Inflammatory macrophage (primary cell): ENCODE results near the gene CNGA4.
"Not testable (repeated sequence)": the region's sequence is repeated elsewhere in the genome, so short reads cannot be mapped to it uniquely, and the experiment has no call there.

Experiments
- DNase-seq, 2 donors: peaks; one replicate each; pipeline ENCODE4 v3.0.0-alpha.2; 2020 to 2022

Gene CNGA4

GRCh38 chr11:6228520-6228919 lies 10.4 kb upstream of the CNGA4 start:
- DNase-seq, result no peak

- DNase-seq, result no peak
These were observed 9.0 kb upstream of the CNGA4 start for GRCh38 chr11:6229911-6230310.

GRCh38 chr11:6232899-6233298 lies 6.0 kb upstream of the CNGA4 start:
- DNase-seq, result no peak

- no peak for DNase-seq
These were observed 4.9 kb upstream of the CNGA4 start for GRCh38 chr11:6233984-6234386.

GRCh38 chr11:6234387-6235107 lies 4.3 kb upstream of the CNGA4 start, which contains the start of gene FHIP1B:
Gene FHIP1B (minus strand): TSS chr11:6234636. CDS start chr11:6224516, 10,120 bp downstream.
- DNase-seq, result peak; percentile 100

GRCh38 chr11:6237266-6237665 lies 1.6 kb upstream of the CNGA4 start:
- DNase-seq, result peak; percentile 33 to 34

- DNase-seq, result no peak
These were observed 1.1 kb upstream of the CNGA4 start for GRCh38 chr11:6237761-6238302.

- DNase-seq, result no peak
These were observed 1.2 kb downstream of the CNGA4 start for GRCh38 chr11:6240139-6240538.

- DNase-seq, result peak; percentile 27 to 33
These were observed 1.9 kb downstream of the CNGA4 start for GRCh38 chr11:6240781-6241180.

- no peak for DNase-seq
These were observed 2.4 kb downstream of the CNGA4 start for GRCh38 chr11:6241316-6241715.

- no peak for DNase-seq
These were observed 6.6 kb downstream of the CNGA4 start for GRCh38 chr11:6245536-6245935.

GRCh38 chr11:6248248-6248647 lies 9.4 kb downstream of the CNGA4 start:
- DNase-seq, result peak in 1 of 2 donors; percentile 13

- not testable (repeated sequence) for DNase-seq
These were observed 10.0 kb downstream of the CNGA4 start for GRCh38 chr11:6248897-6249296.

GRCh38 chr11:6249770-6250555 lies 11.1 kb downstream of the CNGA4 start:
- DNase-seq, result peak in 1 of 2 donors; percentile 9

- DNase-seq, result peak; percentile 36 to 51
These were observed 12.3 kb downstream of the CNGA4 start for GRCh38 chr11:6251120-6251733.

GRCh38 chr11:6251990-6252473 lies 13.1 kb downstream of the CNGA4 start:
- DNase-seq, result no peak

- no peak for DNase-seq
These were observed 14.3 kb downstream of the CNGA4 start for GRCh38 chr11:6253197-6253596.

- DNase-seq, result no peak
These were observed 19.3 kb downstream of the CNGA4 start for GRCh38 chr11:6258141-6258540.

- peak in 1 of 2 donors; percentile 11 for DNase-seq
These were observed 19.7 kb downstream of the CNGA4 start for GRCh38 chr11:6258571-6259081.

GRCh38 chr11:6260207-6260726 lies 21.4 kb downstream of the CNGA4 start:
- DNase-seq, result no peak

GRCh38 chr11:6263662-6264061 lies 24.8 kb downstream of the CNGA4 start:
- DNase-seq, result no peak

- peak in 1 of 2 donors; percentile 19 for DNase-seq
These were observed 29.9 kb downstream of the CNGA4 start for GRCh38 chr11:6268820-6269219.
